Measurements from ENCODE around the gene ARHGEF19. TPM values are rescaled to one million over a fixed set of nuclear protein-coding genes. Genes with fewer than 3 reads are reported as not detected.
"Not testable (repeated sequence)": the region's sequence is repeated elsewhere in the genome, so short reads cannot be mapped to it uniquely, and the experiment has no call there.

Gene ARHGEF19
- 1 to 10 TPM; 5.7 to 6.0 TPM for total RNA-seq

DNA sequence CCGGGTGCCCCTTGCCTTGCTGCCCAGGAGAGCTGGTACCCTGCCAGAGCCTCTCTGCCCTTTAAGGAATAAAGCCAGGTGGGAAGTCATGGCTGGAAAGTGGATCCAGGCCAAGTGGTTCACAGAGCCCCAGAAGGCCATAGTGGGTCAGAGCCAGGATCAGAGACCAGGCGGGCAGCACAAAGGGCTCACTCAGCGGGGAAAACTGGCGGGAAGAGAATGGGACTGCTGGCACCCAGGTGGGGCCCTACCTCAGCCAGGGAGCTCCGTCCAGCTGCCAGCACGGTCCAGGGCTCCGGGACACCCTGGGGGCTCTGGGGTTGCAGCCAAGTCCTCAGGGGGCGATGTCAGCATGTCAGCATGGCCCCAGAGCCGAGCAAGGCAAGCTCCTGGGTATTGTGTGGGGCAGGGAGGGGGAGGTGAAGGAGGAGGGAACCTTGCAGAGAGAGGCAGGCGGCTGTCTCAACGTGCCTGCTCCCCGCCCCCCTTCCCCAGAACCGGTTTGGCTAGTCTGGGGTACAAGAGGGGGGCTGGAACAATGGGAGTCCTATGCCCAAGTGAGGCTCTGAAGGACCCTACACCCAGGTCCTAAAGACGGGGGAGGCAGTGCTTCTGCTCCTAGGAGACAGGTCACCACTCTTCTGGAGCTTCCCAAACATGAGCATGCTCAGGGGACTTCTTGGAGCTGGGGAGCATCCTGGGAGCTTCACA is at the start of gene ARHGEF19:
Gene ARHGEF19 (minus strand): TSS at position 402 of the 711 bp plus-strand sequence. CDS start 3,598 bp downstream, outside the sequence.
- CTCF ChIA-PET: interaction anchor here (1.2 kb wide), 1 partner anchor 32 kb away, joined by 4 read pairs; no protein-coding TSS in a partner anchor

DNA sequence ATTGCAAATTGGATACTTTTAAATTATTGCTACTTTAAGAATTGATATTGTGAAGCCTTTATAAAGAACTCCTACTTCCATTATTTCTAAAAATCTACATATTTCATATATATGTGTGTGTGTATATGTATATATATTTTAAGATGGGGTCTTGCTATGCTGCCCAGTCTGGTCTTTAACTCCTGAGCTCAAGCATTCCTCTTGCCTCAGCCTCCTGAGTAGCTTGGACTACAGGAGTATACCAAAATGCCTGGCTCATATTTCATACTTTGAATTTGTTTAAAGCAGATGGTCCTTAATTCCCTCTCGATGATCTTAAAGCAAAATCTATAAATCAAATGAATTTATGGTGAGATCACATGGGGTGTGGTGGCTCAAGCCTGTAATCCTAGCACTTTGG is 49.6 kb upstream of the ARHGEF19 start:
- ChIA-PET POLR2A (no interaction called here), CTCF (no interaction called here)

More for the DNA sequence above, at the start of gene ARHGEF19:
- POLR2A ChIA-PET: no interaction called here

DNA sequence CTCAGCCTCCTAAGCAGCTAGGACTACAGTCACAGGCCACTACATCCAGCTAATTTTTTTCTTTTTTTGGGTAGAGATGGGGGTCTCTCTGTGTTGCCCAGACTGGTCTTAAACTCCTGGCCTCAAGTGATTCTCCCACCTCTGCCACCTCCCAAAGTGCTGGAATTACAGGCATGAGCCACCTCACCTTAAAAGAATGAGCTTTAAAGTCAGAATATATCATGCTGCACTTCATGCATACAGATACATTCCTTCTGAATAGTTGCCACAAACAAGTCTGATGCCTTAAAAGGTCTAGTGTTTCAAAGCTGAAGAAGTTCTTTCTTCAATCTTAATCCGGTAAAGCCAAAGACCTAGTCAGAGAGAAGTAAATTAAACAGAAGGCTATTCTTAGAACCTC is 48.4 kb upstream of the ARHGEF19 start:
- CTCF ChIA-PET: interaction anchor here (0.7 kb wide), 1 partner anchor 92 kb away, joined by 3 read pairs; no protein-coding TSS in a partner anchor
- POLR2A ChIA-PET: no interaction called here

DNA sequence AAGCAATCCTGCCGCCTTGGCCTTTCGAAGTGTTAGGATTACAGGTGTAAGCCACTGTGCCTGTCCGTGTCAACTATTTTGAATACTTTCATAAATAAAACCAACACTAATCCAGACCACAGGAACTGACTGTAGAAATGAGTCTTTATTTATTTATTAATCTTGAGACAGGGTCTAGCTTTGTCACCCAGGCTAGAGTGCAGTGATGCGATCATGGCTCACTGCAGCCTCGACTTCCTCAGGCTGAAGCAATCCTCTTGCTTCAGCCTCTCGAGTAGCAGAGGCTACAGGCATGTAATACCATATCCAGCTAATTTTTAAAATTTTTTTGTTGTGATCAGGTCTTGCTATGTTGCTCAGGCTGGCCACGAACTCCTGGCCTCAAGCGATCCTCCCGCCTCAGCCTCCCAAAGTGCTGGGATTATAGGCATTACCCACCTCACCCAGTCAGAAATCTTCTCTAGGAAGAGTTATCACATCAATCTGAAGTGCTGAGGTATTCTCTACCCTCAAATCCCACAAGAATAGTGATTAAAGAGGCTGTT is 46.2 kb upstream of the ARHGEF19 start:
- CTCF ChIA-PET: no interaction called here
- POLR2A ChIA-PET: no interaction called here

DNA sequence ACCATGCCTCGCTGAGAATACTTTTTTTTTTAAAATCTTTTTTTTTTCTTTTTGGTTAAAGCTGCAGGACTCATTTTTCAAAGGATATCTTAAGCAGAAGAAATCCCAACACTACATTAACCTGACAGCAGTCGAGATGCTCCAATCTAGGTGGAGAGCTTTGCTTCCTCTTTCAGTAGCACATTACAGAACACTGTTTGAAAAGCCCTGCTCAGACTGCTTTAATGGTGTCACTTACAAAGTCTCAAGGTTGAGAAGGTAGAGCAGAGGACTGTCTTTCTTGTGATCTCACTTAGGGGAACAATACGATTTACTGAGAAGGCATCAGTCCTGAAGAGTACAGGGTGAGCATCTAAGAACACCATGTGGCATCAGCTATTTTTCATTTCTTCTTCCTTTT is 45.5 kb upstream of the ARHGEF19 start:
- POLR2A ChIA-PET: no interaction called here
- CTCF ChIA-PET: no interaction called here

DNA sequence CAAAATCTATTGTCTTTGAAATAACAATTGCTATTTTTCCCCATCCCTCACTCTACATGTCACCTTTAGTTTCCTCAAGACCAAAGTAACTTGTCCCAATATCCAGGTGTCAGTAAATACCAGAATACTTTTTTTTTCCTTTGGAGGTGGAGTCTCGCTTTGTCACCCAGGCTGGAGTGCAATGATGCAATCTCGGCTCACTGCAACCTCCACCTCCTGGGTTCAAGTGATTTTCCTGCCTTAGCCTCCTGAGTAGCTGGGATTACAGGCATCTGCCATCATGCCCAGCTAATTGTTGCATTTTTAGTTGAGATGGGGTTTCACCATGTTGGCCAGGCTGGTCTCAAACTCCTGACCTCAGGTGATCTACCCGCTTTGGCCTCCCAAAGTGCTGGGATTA is 45.1 kb upstream of the ARHGEF19 start:
- POLR2A ChIA-PET, CTCF ChIA-PET: not testable (repeated sequence)

DNA sequence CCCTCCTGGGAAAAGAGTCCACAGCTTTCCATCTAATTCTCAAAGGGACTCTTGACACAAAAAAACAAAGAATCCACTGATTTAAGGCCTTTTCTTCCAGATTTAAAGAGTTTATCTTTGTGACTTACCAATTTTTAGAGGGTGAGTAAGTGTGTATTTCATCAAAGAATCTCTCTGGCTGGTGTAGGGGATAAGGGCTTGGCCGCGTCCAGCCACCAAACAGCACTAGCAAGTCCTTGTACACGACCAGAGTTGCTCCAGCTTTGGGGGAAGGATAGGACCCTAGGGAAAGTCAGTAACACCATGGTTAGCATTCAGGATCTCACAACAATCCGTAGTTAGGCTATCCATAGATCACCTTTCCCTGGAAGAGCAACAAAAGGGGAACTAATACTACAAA is 44.0 kb upstream of the ARHGEF19 start:
- ChIA-PET POLR2A (no interaction called here), CTCF (interaction anchor here (0.6 kb wide), 2 partner anchors 444 to 685 kb away, joined by 3 to 5 read pairs; no protein-coding TSS in a partner anchor)

DNA sequence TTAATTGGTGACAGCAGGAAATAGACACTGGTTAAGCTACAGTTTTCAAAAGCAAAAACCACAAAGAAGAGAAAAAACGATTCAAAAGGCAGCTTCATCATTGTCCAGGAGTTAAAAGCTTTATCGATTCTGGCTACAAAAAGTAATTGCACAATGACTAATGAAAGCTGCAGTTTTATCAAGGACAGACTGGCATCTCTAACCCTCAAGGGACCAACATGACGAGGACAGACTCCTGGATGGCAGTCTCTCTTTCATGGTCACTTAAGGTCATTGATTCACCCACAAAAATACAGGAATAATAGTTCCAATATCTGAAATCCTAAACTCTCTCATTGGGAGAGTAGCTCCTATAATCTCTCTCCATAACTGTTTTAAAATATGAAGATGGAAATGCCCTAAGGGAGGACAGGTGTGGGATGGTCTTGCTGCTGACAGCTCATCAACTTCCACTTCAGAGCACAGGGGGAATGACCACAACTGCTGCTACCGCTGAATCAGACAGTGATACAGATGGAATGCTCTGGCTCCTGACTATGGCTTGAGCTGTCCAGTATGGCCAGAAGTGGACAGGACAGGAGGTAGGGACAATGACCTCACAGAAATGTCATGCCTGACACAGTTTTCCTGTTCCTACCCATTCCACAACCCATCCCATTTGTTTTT is 41.9 kb upstream of the ARHGEF19 start:
- CTCF ChIA-PET: interaction anchor here (1.2 kb wide), 1 partner anchor 60 kb away, joined by 3 read pairs; no protein-coding TSS in a partner anchor
- POLR2A ChIA-PET: no interaction called here

DNA sequence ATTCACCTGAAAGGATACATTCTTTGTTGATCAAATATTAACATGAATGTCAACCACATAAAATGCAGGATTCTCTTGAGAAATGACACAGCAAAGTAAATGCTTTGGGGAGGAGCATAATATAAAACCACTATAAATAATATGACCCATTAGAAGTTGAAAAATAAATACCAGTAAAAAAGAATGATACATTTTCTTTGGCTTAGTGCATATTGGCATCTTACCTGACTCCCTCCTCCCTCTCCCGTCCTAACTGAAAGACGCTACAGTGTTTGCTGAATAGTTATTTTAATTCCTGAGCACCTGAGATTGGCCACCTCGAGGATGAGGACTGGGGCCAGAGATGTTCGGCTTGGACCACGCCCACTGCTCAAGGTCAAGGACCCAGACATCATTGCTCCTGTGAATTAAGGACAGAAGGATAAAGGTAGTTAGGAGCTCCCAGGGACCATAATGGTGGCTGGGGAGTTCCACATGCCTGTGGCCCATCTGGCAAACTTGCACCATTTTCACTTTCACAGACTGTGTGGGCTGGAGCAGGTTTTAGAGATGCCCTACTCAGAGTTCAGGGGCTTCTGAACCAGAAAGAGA is 41.0 kb upstream of the ARHGEF19 start:
- ChIA-PET CTCF (interaction anchor here (0.7 kb wide), 1 partner anchor 36 kb away, joined by 3 read pairs; no protein-coding TSS in a partner anchor), POLR2A (no interaction called here)

DNA sequence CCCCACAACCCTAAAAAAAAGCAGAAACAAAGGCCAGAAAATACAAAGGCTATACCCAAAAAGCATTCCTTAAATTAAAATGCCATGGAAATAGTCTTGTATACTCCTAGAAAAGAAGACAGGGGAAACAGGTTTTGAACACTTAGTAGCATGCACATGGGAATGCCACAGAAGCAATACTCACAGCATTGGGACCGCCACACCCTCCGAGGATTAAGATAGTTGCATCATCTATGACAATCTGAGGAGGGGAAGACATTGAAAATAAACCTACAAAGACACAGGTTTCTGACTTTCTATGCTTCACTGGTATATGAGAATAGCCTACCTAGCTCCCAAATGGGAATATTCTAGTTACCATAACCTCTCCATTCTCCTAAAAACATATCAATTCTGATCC is 40.5 kb upstream of the ARHGEF19 start:
- CTCF ChIA-PET: interaction anchor here (0.7 kb wide), 1 partner anchor 36 kb away, joined by 3 read pairs; no protein-coding TSS in a partner anchor
- POLR2A ChIA-PET: no interaction called here

DNA sequence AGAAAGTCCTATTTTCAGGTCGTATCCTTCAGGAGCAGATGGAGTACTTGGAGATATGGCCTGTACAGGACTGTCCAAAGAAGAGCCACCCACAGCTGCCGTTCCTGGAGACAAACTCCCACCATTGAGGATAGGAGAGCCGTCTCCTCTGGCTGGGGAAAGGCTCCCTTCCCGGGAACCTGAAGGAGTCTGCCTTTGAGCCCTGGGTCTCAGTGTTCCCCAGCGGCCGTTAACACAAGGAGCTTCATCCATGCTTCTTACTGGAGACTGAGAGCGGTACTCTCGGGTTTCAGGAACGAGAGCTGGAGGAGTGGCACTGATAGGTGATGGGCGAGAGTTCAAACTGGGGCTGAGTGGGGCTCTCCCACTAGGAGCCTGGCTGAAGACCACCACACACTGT is 38.9 kb upstream of the ARHGEF19 start:
- ChIA-PET CTCF (no interaction called here), POLR2A (no interaction called here)

DNA sequence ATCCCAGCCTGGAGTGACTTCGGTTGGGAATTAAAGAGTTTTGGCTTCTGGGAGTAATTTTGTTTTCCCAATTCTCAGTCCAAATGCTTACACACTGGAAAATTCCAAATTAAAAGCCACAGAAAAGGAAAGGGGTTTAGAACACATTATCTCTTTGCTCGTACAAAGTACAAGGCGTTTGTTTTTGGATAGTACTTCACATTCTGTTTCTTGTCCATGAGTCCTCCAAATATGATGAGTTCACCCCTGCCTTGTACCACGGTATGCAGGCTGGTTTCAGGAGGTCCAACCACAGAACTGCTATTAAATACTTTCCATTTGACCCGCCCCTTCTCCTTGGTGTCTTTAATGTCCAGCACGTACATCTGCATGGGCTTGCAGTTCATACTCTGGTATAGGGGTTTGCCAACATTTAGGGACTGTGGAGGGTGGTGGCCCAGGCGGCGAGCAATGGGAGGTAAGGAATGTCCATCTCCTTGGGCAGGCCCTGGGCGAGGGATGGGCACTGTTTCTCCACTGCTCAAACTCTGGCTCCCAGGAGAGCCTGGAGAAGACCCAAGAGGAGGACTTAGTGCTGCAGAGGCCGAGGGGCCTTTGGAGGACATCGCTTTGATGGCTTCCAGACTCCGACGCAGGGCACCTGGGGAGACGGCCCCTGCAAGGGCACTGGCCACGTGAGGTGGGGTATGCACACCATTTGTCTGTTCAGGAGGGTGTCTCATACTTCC is 38.2 kb upstream of the ARHGEF19 start:
- ChIA-PET POLR2A (no interaction called here), CTCF (no interaction called here)

DNA sequence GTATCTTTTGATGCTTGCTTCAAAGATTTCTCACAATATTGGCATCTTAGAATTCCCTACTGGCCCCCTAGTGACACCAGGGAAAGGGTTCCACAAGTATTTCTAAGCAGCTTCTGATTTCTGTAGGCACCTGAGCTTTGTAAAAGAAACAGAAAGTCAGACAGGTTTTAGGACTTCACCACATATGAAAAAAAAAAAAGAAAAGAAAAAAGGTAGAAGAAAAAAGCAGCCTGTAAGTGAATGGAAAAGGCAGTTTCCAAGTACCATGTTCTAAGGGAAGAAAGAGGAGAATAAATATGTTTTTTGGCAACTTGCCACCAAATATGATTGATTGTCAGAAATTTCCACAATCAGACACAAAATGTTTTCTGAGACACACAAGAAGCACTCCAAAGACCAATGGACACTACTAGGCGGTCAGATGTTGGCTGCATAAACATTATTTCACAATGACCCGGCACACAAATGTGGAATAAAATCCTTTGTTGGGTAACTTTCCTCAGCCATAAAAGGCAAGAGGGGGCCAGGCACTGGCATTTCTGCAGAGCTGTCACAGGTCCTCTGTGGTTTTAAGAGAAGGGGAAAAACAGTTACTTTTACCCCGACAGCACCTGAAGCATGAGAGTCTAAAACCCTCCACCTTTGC is 37.3 kb upstream of the ARHGEF19 start:
- ChIA-PET CTCF (no interaction called here), POLR2A (no interaction called here)

DNA sequence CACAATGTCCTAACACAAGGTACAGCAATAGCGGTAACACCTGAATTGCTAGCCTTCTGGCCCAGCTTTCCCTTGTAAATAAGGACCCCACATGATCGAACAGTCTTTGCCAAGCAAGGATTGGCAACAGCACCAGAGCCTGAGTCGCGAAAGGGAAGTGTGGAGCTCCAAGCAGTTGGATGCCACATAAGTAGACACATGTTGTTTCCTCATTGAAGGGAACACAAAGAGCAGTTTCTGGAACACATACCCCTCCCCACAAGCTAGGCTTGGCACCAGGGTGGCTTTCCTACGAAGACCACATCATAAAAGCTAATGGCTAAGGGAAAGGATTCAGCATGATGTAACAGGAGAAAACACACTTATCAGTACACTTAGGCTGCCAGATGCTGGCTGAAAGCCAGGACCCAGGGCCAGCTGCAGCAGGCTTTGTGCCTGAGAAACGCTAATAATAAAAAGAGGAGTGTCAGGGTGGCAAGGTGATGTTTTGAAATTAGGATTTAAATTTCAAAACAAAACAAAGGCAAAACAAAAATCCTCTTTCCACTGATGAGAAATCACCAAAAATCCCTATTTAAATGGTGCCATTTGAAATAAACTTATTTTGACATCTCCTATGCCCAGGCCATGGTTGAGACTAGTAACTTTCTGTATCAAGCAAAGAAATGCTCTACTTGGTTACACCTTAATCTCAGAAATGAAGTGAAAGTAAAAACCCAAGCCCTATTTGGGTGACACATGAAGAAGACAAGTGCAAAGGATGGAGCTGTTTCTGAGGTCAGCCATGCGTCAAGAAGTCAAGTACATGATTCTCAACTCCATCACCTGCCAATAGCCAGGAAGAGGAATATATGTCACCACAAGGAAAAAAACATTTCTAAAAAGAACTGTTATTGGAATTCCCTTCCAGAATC is 36.4 kb upstream of the ARHGEF19 start:
- POLR2A ChIA-PET: no interaction called here

DNA sequence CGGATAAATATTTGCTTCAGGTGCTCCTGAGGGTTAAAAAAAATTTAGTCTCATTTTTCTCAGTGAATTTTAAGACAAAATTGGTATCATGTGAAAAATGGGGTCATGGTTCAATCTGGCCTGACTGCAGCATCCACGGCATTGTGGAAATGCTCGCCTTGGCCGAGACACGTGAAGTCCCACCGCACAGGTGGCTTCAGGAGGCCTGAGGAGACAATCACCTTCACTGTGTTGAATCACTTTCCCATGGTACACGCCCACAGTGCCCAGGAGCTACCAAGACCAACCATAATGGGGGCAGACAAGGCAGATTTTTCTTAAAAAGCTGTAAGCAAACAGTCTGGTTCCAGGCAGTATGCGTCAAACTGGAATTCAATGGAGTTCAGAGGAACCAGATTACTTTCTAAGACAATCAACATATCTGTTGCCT is 35.6 kb upstream of the ARHGEF19 start:
- POLR2A ChIA-PET: no interaction called here

More for the DNA sequence above, 36.4 kb upstream of the ARHGEF19 start:
- CTCF ChIA-PET: interaction anchor here (1.0 to 1.5 kb wide), 2 partner anchors 49 to 170 kb away, joined by 4 to 7 read pairs; no protein-coding TSS in a partner anchor

DNA sequence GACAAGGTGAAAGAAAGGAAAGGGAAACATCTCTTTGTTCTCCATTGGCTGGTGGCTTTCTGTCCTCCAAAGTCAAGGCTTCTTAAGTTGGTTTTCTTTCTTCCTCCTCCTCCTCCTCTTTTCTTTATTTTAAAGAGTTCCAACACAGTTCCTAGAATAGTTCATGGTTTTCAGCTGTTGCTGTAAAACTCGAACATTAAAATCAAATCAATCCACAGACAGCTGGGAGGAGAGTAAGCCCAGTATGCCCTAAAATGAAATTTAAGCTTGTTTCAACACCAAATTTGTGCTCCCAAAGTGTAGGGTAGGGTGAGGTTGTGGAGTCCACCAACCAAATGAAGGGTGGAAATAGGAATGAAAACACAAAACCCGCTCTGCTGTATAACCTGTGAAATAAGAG is 35.0 kb upstream of the ARHGEF19 start:
- ChIA-PET POLR2A (no interaction called here), CTCF (interaction anchor here (1.5 kb wide), 1 partner anchor 169 kb away, joined by 7 read pairs; no protein-coding TSS in a partner anchor)

More for the DNA sequence above, 35.6 kb upstream of the ARHGEF19 start:
- CTCF ChIA-PET: interaction anchor here (1.0 to 1.5 kb wide), 2 partner anchors 48 to 169 kb away, joined by 4 to 7 read pairs; no protein-coding TSS in a partner anchor

DNA sequence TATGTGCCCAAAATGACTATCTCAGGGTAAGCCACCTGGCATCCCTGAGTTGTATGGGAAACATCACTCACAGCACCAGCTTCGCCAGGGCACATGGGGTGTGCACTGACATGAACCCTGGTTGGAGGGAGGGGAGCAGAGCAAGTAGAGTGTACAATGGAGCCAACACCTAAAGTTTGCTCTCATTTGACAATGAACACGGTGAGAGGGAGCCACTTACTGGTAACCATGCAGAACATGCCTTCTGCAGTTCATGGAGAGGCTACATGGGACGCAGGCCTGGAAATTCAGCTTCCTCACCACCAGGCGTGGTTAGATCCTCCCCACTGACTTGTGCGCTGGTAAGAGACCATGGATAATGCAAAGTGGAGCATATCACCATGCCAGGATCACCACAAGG is 34.5 kb upstream of the ARHGEF19 start:
- ChIA-PET CTCF (no interaction called here), POLR2A (no interaction called here)

DNA sequence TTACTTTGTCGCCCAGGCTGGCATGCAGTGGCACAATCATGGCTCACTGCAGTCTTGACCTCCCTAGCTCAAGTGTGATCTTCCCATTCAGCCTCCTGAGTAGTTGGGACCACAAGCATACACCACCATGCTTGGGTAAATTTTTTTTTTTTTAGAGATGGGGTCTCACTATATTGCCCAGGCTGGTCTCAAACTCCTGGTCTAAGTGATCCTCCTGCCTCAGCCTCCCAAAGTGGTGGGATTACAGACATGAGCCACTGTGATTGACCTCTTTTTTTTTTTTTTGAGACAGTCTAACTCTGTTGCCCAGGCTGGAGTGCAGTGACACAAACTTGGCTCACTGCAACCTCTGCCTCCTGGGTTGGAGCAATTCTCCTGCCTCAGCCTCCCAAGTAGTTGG is 33.8 kb upstream of the ARHGEF19 start:
- CTCF ChIA-PET: interaction anchor here (0.7 kb wide), 2 partner anchors 48 to 246 kb away, joined by 3 to 4 read pairs; no protein-coding TSS in a partner anchor
- POLR2A ChIA-PET: not testable (repeated sequence)

Measured in activated CD8-positive, alpha-beta memory T cell treated with anti-CD3 and anti-CD28 coated beads for 36 hours (primary cell).